Mesendoderm (in vitro differentiated cells): ENCODE results near the gene CREB3.

ENCODE experiments used
- DNase-seq: peaks from one replicate; pipeline ENCODE4 v3.0.0; 2013
- H2AK5ac ChIP-seq: 2 replicates; pipeline ENCODE4 v1.6.1; 2013; ENCODE audit warnings: low read length, inconsistent platforms
- H2BK120ac ChIP-seq: 2 replicates; pipeline ENCODE4 v1.6.1; 2013; ENCODE audit warnings: low read depth, mild to moderate bottlenecking, low read length, moderate library complexity, mixed read lengths
- H2BK15ac ChIP-seq: replicated peaks from 2 replicates; pipeline ENCODE4 v1.6.1; 2013; ENCODE audit warnings: low read depth, mild to moderate bottlenecking, moderate library complexity
- H2BK5ac ChIP-seq: 2 replicates; pipeline ENCODE4 v1.6.1; 2013; ENCODE audit warnings: low read length, inconsistent platforms
- H3K18ac ChIP-seq: 2 replicates; pipeline ENCODE4 v1.6.1; 2013; ENCODE audit warnings: mild to moderate bottlenecking, low read length, mixed read lengths
- H3K23ac ChIP-seq: one replicate; pipeline ENCODE4 v1.6.1; 2013; ENCODE audit warnings: low read length
- H3K27ac ChIP-seq: 2 replicates; pipeline ENCODE4 v1.5.1; 2013; ENCODE audit warnings: low read depth, mild to moderate bottlenecking, inconsistent platforms, low read length, moderate library complexity
- H3K27me3 ChIP-seq: 2 replicates; pipeline ENCODE4 v1.6.1; 2013; ENCODE audit warnings: low read length, control low read depth, mild to moderate bottlenecking, inconsistent platforms; ENCODE audit not compliant: insufficient read depth, poor library complexity
- H3K36me3 ChIP-seq: 2 replicates; pipeline ENCODE4 v1.6.1; 2013; ENCODE audit warnings: low read length, inconsistent platforms; ENCODE audit not compliant: control insufficient read depth, insufficient read depth
- H3K4ac ChIP-seq: one replicate; pipeline ENCODE4 v1.6.1; 2013; ENCODE audit warnings: low read depth, mild to moderate bottlenecking, low read length, moderate library complexity
- H3K4me1 ChIP-seq: 2 replicates; pipeline ENCODE4 v1.6.1; 2013; ENCODE audit warnings: low read depth, low read length, inconsistent platforms; ENCODE audit not compliant: control insufficient read depth
- H3K4me2 ChIP-seq: 2 replicates; pipeline ENCODE4 v1.6.1; 2013; ENCODE audit warnings: low read length
- H3K4me3 ChIP-seq: 2 replicates; pipeline ENCODE4 v1.5.1; 2013; ENCODE audit warnings: mild to moderate bottlenecking, low read length
- H3K56ac ChIP-seq: one replicate; pipeline ENCODE4 v1.6.1; 2013; ENCODE audit warnings: low read length
- H3K79me1 ChIP-seq: 2 replicates; pipeline ENCODE4 v1.6.1; 2013; ENCODE audit warnings: low read length, inconsistent platforms
- H3K79me2 ChIP-seq: 2 replicates; pipeline ENCODE4 v1.6.1; 2013; ENCODE audit warnings: mild to moderate bottlenecking, low read length; ENCODE audit not compliant: control insufficient read depth, insufficient read depth
- H3K9ac ChIP-seq: 2 replicates; pipeline ENCODE4 v1.6.1; 2013; ENCODE audit warnings: low read length, inconsistent platforms
- H4K5ac ChIP-seq: one replicate; pipeline ENCODE4 v1.6.1; 2013; ENCODE audit warnings: low read length
- H4K8ac ChIP-seq: one replicate; pipeline ENCODE4 v1.6.1; 2013; ENCODE audit warnings: low read depth, mild to moderate bottlenecking, control low read depth, low read length, moderate library complexity
- WGBS: extraction: QIAGEN DNeasy Blood & Tissue Kit; methylation state at CpG from one replicate; pipeline ENCODE4 v1.1.7; 2013; ENCODE audit warnings: low lambda C conversion rate, missing lambda C conversion rate; ENCODE audit not compliant: insufficient coverage; ENCODE audit errors: extremely low coverage; 5-methylcytosine and 5-hydroxymethylcytosine counted together

CREB3 gene

GRCh38 chr9:35758475-35759050 lies 26.1 kb downstream of the CREB3 start:
- Histone ChIP-seq H3K27me3 (no peaks in the 10 kb centered on the region), H3K4me2 (no peak overlapping the region), H3K9ac (no peak overlapping the region), H3K4ac (no peak overlapping the region), H4K5ac (no peak overlapping the region), H3K56ac (no peak overlapping the region), H2BK15ac (no peak overlapping the region), H3K23ac (no peak overlapping the region), H2AK5ac (no peak overlapping the region), H3K4me3 (no peak overlapping the region), H2BK5ac (no peak overlapping the region), H4K8ac (no peak overlapping the region), H3K18ac (no peak overlapping the region), H3K4me1 (no peaks in the 10 kb centered on the region), H3K36me3 (no peaks in the 10 kb centered on the region), H3K79me1 (no peaks in the 10 kb centered on the region), H2BK120ac (no peak overlapping the region), H3K79me2 (no peaks in the 10 kb centered on the region), H3K27ac (no peak overlapping the region)
- 100% methylated on average over 1 of the region's 3 CpGs for WGBS
- no peak for DNase-seq

- Histone ChIP-seq H3K4ac (no peak overlapping the region), H3K9ac (no peak overlapping the region), H3K4me2 (no peak overlapping the region), H2AK5ac (no peak overlapping the region), H3K4me1 (no peaks in the 10 kb centered on the region), H4K8ac (no peak overlapping the region), H2BK15ac (no peak overlapping the region), H3K56ac (no peak overlapping the region), H3K23ac (no peak overlapping the region), H2BK120ac (no peak overlapping the region), H3K27me3 (no peaks in the 10 kb centered on the region), H3K27ac (no peak overlapping the region), H3K36me3 (no peaks in the 10 kb centered on the region), H3K18ac (no peak overlapping the region), H3K79me1 (no peaks in the 10 kb centered on the region), H3K4me3 (no peak overlapping the region), H4K5ac (no peak overlapping the region), H3K79me2 (no peaks in the 10 kb centered on the region), H2BK5ac (no peak overlapping the region)
- no CpG with 5 or more reads among the region's 4 CpGs for WGBS
- DNase-seq: no peak
Observed at GRCh38 chr9:35759795-35760194, 27.3 kb downstream of the CREB3 start.

DNA sequence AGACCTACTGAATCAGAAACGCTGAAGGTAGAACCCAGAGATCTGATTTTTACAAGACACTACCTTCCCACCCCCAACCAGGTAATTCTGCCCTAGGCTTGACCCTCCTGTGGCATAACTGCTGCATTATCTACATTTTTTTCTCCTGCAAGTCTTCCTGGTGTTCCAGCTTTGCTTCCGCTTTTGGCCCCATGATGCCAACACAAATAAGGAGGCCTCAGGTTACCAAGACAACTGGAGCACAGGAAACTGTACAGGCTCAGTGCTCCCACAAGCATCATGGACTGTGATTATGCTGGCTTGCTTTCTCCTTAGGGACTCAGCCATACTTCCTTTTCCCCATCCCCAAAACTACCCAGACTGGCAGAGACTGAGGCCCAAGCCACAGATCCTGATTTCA lies 28.2 kb downstream of the CREB3 start:
- Histone ChIP-seq H3K23ac (no peak overlapping the region), H4K5ac (no peak overlapping the region), H2BK15ac (no peak overlapping the region), H2BK120ac (no peak overlapping the region), H3K36me3 (no peaks in the 10 kb centered on the region), H3K9ac (no peak overlapping the region), H3K18ac (no peak overlapping the region), H3K4ac (no peak overlapping the region), H3K27ac (no peak overlapping the region), H3K4me2 (no peak overlapping the region), H4K8ac (no peak overlapping the region), H2AK5ac (no peak overlapping the region), H2BK5ac (no peak overlapping the region), H3K27me3 (no peaks in the 10 kb centered on the region), H3K4me3 (no peak overlapping the region), H3K79me1 (no peaks in the 10 kb centered on the region), H3K4me1 (no peaks in the 10 kb centered on the region), H3K79me2 (no peaks in the 10 kb centered on the region), H3K56ac (no peak overlapping the region)
- no peak for DNase-seq
- no CpG with 5 or more reads among the region's 2 CpGs for WGBS

DNA sequence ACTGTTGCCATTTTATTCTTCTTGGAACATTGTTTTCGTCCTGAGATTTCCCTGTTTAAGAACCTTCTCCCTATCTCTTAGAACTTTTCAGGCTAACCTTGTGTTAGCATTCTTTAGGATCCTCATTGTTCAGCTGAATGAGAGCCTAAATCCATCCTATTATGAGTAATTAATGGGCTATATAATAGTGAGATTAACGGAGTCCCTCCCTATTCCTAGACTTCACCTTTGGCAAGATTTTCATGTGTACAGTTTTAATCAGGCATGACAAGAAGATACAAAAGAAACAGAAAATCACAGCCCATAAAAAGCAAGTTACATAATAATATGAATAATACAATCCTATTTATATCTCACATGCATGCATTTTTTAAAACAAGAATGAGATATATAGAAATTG lies 30.7 kb downstream of the CREB3 start:
- no peaks in the 10 kb centered on the region for H3K79me1 ChIP-seq
- H3K23ac ChIP-seq: no peak overlapping the region
- no CpG with 5 or more reads among the region's 2 CpGs for WGBS
- H3K56ac ChIP-seq: no peak overlapping the region
- no peak overlapping the region for H3K27ac ChIP-seq
- H2BK15ac ChIP-seq: no peak overlapping the region
- H3K9ac ChIP-seq: no peak overlapping the region
- no peaks in the 10 kb centered on the region for H3K4me1 ChIP-seq
- no peak overlapping the region for H4K5ac ChIP-seq
- no peak for DNase-seq
- no peak overlapping the region for H2AK5ac ChIP-seq
- no peak overlapping the region for H3K18ac ChIP-seq
- H3K4me2 ChIP-seq: no peak overlapping the region
- H2BK5ac ChIP-seq: no peak overlapping the region
- no peaks in the 10 kb centered on the region for H3K79me2 ChIP-seq
- no peaks in the 10 kb centered on the region for H3K27me3 ChIP-seq
- H3K36me3 ChIP-seq: no peaks in the 10 kb centered on the region
- no peak overlapping the region for H4K8ac ChIP-seq
- no peak overlapping the region for H2BK120ac ChIP-seq
- no peak overlapping the region for H3K4me3 ChIP-seq
- H3K4ac ChIP-seq: no peak overlapping the region

DNA sequence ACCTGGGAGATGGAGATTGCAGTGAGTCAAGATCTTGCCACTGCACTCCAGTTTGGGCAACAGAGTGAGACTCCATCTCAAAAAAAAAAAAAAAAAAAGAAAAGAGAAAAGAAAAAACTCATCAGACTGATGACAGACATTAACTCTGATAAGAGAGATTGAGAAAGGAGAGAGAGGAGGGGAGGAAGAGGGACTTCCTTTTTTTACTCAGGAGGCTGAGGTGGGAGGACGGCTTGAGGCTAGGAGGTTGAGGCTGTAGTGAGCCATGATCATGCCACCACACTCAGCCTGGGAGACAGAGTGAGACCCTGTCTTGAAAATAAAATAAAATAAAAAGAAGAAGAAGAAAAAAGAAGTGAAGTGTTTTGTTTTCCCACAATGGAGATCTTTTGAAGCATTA lies 31.3 kb downstream of the CREB3 start:
- Histone ChIP-seq H4K8ac (no peak overlapping the region), H2BK15ac (no peak overlapping the region), H3K23ac (no peak overlapping the region), H2AK5ac (no peak overlapping the region), H3K4ac (no peak overlapping the region), H3K79me1 (no peaks in the 10 kb centered on the region), H3K4me1 (no peaks in the 10 kb centered on the region), H3K4me2 (no peak overlapping the region), H3K9ac (no peak overlapping the region), H3K4me3 (no peak overlapping the region), H3K27me3 (no peaks in the 10 kb centered on the region), H2BK5ac (no peak overlapping the region), H4K5ac (no peak overlapping the region), H3K79me2 (no peaks in the 10 kb centered on the region), H3K56ac (no peak overlapping the region), H2BK120ac (no peak overlapping the region), H3K27ac (no peak overlapping the region), H3K18ac (no peak overlapping the region), H3K36me3 (no peaks in the 10 kb centered on the region)
- WGBS: no CpG with 5 or more reads among the region's 1 CpG
- no peak for DNase-seq

- no peak overlapping the region for H2BK120ac ChIP-seq
- no peak overlapping the region for H2BK15ac ChIP-seq
- no peak overlapping the region for H3K4me3 ChIP-seq
- no peaks in the 10 kb centered on the region for H3K4me1 ChIP-seq
- H3K23ac ChIP-seq: no peak overlapping the region
- no peak overlapping the region for H3K27ac ChIP-seq
- no peak overlapping the region for H4K8ac ChIP-seq
- H3K36me3 ChIP-seq: no peaks in the 10 kb centered on the region
- no peak overlapping the region for H3K18ac ChIP-seq
- H3K56ac ChIP-seq: no peak overlapping the region
- no peaks in the 10 kb centered on the region for H3K27me3 ChIP-seq
- DNase-seq: no peak
- WGBS: no CpG with 5 or more reads among the region's 2 CpGs
- H4K5ac ChIP-seq: no peak overlapping the region
- no peak overlapping the region for H2BK5ac ChIP-seq
- H3K4ac ChIP-seq: no peak overlapping the region
- no peaks in the 10 kb centered on the region for H3K79me2 ChIP-seq
- H3K79me1 ChIP-seq: no peaks in the 10 kb centered on the region
- H3K4me2 ChIP-seq: no peak overlapping the region
- H2AK5ac ChIP-seq: no peak overlapping the region
- no peak overlapping the region for H3K9ac ChIP-seq
Observed at GRCh38 chr9:35766997-35767396, 34.5 kb downstream of the CREB3 start.
